LHCN-M2 (cell line): ENCODE measurements around the gene COPS2. TPM values are rescaled to one million over a fixed set of nuclear protein-coding genes. Genes with fewer than 3 reads are reported as not detected.
"Not testable (repeated sequence)": the region's sequence is repeated elsewhere in the genome, so short reads cannot be mapped to it uniquely, and the experiment has no call there.

Source experiments
- DNase-seq: peaks from one replicate; pipeline ENCODE4 v3.0.0-alpha.2; 2012; ENCODE audit warnings: low read depth
- polyA plus RNA-seq: library from polyadenylated mRNA; unstranded; fragments of >200 nt; gene quantifications from one replicate; pipeline ENCODE4 v1.2.1, GENCODE V29; 2012; ENCODE audit warnings: missing spikeins
- total RNA-seq: library from RNA; depleted of rRNA; stranded (reverse); fragments of >200 nt; gene quantifications from 2 replicates; pipeline ENCODE4 v1.2.3, GENCODE V29; 2014; rRNA removed

Gene COPS2
- total RNA-seq = 61.0 and 69.6 TPM in 2 replicates
- 32.6 TPM for polyA plus RNA-seq

DNA sequence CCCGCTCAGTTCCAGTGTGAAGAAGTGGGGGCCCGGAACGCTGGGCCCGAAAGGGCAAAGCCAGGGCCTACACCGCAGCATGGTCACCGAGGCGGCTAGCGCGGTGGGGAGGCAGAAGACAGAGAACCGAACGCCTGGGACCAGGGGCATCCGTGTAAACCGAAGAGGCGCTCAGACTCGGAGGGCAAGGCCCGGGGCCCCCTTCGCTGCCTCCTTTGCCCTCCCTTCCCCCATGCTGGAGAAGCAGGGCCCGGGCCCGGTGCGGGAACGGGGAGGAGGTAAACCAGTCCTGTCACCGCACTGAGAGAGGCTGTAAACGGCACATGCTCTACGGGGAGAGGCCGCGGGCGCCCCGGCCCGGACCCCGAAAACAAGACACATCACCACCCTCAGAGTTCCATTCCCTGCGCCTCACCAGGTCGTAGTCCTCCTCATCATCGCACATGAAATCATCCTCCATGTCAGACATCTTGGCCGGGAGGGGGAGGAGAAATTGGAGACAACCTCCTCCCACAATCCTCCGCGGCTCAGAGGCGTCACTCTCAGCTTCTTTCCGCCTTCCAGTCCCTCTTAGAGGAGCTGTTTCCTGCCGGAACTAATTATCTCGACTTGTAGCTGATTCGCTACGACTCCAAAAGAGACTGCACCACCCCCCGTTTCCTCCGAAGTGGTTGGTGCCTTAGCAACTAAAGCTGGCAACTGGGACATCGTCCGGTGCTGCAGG, at the start of gene COPS2:
COPS2 (minus strand) TSS at position 490 of the 724 bp plus-strand sequence; CDS start at position 469, 21 bp downstream.
- peak; percentile 98 for DNase-seq

DNA sequence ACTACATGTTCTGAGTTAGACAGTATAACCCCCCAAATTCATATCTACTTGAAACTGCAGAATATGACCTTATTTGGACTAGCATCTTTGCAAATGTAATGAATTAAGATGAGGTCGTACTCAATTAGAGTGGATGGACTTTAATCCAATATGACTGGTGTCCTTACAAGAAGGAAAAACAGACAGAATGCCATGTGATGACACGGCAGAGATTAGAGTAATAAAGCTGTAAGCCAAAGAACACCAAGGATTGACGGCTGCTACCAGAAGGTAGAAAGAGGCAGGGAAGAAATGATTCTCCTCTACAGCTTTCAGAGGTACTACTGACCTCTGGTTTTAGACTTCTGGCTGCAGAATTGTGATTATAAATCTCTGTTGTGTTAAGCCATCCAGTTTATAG, 44.9 kb upstream of the COPS2 start:
- DNase-seq = no peak

- DNase-seq = peak; percentile 11
Observed at GRCh38 chr15:49199666-49200065, 44.3 kb upstream of the COPS2 start.

GRCh38 chr15:49196856-49197255, 41.5 kb upstream of the COPS2 start:
- DNase-seq = no peak

- no peak for DNase-seq
Observed at GRCh38 chr15:49191892-49192291, 36.5 kb upstream of the COPS2 start.

GRCh38 chr15:49190586-49190985, 35.2 kb upstream of the COPS2 start:
- DNase-seq = no peak

- peak; percentile 8 for DNase-seq
Observed at GRCh38 chr15:49189631-49190030, 34.2 kb upstream of the COPS2 start.

GRCh38 chr15:49188933-49189332, 33.5 kb upstream of the COPS2 start:
- no peak for DNase-seq

GRCh38 chr15:49187549-49188245, 32.3 kb upstream of the COPS2 start:
- DNase-seq = peak; percentile 19

- no peak for DNase-seq
Observed at GRCh38 chr15:49185473-49185872, 30.1 kb upstream of the COPS2 start.

- DNase-seq = not testable (repeated sequence)
Observed at GRCh38 chr15:49183741-49184140, 28.3 kb upstream of the COPS2 start.

DNA sequence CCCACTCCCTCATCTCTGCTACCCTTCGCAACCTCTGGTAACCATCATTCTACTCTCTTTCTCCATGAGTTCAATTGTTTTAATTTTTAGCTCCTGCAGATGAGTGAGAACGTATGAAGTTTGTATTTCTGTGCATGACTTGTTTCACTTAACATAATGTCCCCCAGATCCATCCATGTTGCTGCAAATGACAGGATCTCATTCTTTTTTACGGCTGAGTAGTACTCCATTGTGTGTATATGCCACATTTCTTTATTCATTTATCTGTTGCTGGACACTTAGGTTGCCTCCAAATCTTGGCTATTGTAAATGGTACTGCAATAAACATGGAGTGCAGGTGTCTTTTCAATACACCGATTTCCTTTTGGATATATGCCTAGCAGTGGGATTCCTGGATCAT, 26.7 kb upstream of the COPS2 start:
- no peak for DNase-seq

DNA sequence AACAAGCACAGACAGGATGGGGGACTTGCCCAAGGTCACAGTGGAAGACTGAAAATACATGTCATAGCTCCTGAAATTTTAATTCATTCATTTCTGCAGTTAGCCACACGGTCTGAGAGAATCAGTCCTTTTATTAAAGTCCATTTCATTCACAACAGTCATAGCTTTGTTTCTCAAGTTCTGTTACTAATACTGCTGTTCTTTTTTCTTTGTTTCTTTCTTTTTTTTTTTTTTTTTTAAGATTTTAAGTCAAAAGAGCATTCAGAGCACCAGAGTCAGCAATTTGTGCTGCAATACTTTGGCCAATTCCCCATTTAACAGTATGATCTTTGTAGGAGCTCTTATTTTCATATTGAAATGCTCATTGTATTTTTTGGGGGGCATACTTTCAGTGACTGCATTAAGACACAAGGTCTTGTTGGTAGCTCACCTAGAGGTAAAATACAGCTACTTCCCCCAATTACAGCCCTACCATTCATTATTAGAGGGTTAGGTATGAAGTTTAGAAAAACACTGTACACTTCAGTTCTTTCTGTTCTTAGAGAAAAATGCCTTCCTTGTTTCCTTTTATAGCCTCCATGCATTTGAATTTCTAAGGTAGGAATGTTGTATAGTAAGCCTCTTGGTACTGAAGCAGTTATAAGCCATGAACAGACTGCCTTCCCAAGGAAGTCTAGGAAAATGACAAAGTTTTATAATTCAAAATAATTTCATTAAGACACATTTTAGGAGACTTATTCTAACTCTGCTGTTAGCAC, 24.2 kb upstream of the COPS2 start:
- no peak for DNase-seq

DNA sequence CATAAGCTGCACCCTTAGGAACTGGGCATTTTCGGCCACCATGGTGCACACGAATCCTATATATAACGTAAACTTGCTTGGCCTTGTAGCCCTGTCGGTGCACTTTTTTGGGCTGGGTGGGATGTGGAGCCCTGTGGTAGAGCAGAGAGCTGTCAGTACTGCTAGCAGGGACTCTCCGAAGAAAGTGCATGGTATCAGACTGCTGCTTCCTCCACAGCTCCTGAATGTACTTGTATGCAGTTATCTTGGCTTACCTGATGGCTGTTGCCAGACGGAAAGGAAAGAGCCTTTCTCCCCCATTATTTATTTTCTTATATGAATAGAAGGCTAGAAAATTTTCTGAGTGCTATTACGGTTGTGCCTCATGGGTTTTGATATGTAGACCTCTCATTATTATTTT, 23.1 kb upstream of the COPS2 start:
- no peak for DNase-seq

GRCh38 chr15:49175582-49176397, 20.4 kb upstream of the COPS2 start:
- DNase-seq = not testable (repeated sequence)

DNA sequence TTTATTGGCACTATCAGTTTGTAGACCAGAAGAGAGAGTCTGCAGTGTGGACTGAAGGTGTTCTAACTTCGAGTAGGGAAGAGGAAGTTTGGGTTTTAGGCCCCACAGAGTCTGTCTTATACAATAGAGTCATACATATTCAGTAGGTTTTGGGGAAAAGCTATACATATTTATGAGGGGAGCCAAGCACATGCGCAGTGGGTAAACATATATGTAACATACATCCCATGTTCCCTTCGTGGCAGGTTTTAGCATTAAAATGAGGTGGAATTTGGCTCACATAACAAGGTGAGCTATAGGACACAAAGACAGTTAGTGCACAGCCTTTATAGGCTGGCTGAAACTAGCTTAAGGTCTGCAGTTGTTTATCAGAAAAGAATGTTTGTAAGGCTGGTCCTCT, 19.5 kb upstream of the COPS2 start:
- no peak for DNase-seq

DNA sequence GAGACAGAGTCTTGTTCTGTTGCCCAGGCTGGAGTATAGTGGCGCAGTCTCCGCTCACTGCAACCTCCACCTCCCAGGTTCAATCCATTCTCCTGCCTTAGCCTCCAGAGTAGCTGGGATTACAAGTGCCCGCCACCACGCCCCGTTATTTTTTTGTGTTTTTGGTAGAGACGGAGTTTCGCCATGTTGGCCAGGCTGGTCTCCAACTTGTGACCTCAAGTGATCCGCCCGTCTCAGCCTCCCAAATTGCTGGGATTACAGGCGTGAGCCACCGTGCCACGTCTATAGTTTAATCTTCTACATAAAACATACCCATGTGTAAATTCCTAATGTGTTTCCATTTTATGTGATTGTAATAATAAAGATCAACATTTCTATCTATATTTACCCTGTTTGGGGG, 16.4 kb upstream of the COPS2 start:
- DNase-seq = no peak

DNA sequence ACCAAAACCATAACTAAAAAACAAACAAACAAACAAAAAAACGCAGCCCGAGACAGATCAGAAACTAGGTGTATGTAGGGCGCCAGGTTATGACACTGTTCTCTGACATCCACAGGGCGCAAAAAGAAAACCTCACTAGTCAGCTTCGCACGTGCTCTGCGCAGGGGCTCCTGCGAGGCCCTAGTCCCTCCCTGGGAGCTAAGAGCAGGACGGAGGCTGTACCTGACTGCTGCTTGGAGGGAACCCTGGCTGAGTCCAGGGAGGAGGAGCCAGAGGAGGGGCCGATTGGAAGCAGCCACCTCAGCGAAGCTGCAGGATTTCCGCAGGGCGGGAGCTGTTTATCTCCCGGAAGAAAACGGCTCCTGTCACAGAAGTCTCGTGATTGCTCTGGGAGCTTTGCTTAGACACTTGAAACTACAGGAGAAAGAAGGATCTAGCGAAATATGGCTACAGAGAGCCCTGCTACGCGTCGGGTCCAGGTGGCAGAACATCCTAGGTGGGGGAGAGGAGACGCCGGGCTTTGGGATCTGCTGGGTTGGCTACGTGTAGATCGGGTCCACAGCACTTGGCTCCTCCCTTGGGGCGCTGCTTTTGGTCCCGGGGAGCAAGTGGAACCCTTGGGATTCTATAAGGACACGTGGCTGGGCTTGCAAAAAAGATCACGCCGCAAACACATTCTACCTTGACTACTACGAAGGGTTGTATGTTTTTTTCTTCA, 14.6 kb upstream of the COPS2 start, which contains the start of gene GALK2:
GALK2 (plus strand) TSS at position 368 of the 718 bp plus-strand sequence; CDS start at position 444, 76 bp downstream.
- peak; percentile 78 for DNase-seq

DNA sequence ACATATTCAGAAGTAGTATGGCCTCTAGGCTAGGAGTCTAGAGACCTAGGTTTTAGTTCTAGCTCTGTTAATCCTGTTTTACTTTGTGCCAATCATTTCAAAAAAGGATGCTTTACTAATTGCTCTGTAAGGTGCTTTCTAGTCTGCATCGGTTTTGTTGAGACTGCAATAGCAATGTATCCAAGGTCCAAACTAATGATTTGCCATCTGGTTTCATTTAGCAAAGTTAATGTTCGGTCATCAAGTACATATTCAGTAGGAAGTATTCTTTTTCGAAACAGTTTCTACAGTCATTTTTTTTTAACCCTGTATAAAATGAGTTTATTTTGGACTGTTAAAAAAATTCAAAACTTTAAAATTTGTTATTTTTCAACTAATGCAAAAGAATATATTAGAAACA, 12.6 kb upstream of the COPS2 start:
- DNase-seq = no peak

DNA sequence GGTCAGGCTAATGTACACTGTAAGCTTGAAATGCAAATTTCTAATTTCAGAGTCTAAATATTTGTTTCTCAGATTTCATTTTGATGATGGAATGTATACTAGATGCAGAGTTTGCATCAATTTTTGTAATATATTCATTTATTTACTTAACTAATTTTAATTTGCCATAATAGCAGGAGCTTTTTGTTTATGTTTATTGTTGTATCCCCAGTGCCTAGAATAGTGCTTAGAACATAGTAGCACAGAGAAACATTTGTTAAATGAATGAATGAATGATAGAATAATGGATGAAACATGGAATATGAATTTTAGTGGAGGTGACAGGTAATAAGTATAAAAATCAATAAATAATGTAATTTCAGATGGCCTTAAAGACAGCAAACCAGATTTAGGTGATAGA, 9.5 kb upstream of the COPS2 start:
- DNase-seq = no peak

- DNase-seq = no peak
Observed at GRCh38 chr15:49163678-49164077, 8.3 kb upstream of the COPS2 start.
